Retinal pigment epithelial cell (primary cell): Measurements from ENCODE around the gene MYH2.
"Not testable (repeated sequence)": the region's sequence is repeated elsewhere in the genome, so short reads cannot be mapped to it uniquely, and the experiment has no call there.

ENCODE experiments used
- DNase-seq: peaks from one replicate; pipeline ENCODE4 v3.0.0-alpha.2; 2010; ENCODE audit warnings: low read depth
- H3K4me3 ChIP-seq: 2 replicates; pipeline ENCODE4 v1.5.1; 2011; ENCODE audit warnings: mild to moderate bottlenecking, low read length, control low read depth, moderate library complexity
- CTCF ChIP-seq: conservative IDR thresholded peaks from 2 replicates; pipeline ENCODE4 v1.5.1; 2011; ENCODE audit warnings: low read depth, low read length, control low read depth, inconsistent platforms

The MYH2 gene

GRCh38 chr17:10563991-10564660 is 14.7 kb upstream of the MYH2 start:
- DNase-seq = no peak
- no peak for TF ChIP-seq CTCF
- no peak overlapping the region for H3K4me3 ChIP-seq

- DNase-seq = no peak
- no peak for TF ChIP-seq CTCF
- H3K4me3 ChIP-seq = no peak overlapping the region
These were observed 8.6 kb upstream of the MYH2 start for GRCh38 chr17:10558049-10558448.

GRCh38 chr17:10557422-10557821 is 8.0 kb upstream of the MYH2 start:
- no peak overlapping the region for H3K4me3 ChIP-seq
- no peak for TF ChIP-seq CTCF
- DNase-seq = no peak

GRCh38 chr17:10556301-10557005 is 7.0 kb upstream of the MYH2 start:
- no peak for DNase-seq
- no peak for TF ChIP-seq CTCF
- no peak overlapping the region for H3K4me3 ChIP-seq

- no peak overlapping the region for H3K4me3 ChIP-seq
- no peak for DNase-seq
- TF ChIP-seq CTCF = no peak
These were observed 556 bp upstream of the MYH2 start for GRCh38 chr17:10550014-10550413.

GRCh38 chr17:10547351-10547750 is 2.1 kb downstream of the MYH2 start:
- TF ChIP-seq CTCF = no peak
- no peak overlapping the region for H3K4me3 ChIP-seq
- no peak for DNase-seq

GRCh38 chr17:10543486-10543885 is 6.0 kb downstream of the MYH2 start:
- H3K4me3 ChIP-seq, DNase-seq: not testable (repeated sequence)

- DNase-seq, H3K4me3 ChIP-seq: not testable (repeated sequence)
These were observed 8.3 kb downstream of the MYH2 start for GRCh38 chr17:10541179-10541578.
